ENCODE measurements around the gene CDH4. TPM values are rescaled to one million over a fixed set of nuclear protein-coding genes. Genes with fewer than 3 reads are reported as not detected.

The CDH4 gene
- total and polyA plus RNA-seq, 2 of the 8 experiments (the other 6 are each of a cell fraction or from before 2014, with no cell fraction given), result 4.3 to 7.9 TPM

DNA sequence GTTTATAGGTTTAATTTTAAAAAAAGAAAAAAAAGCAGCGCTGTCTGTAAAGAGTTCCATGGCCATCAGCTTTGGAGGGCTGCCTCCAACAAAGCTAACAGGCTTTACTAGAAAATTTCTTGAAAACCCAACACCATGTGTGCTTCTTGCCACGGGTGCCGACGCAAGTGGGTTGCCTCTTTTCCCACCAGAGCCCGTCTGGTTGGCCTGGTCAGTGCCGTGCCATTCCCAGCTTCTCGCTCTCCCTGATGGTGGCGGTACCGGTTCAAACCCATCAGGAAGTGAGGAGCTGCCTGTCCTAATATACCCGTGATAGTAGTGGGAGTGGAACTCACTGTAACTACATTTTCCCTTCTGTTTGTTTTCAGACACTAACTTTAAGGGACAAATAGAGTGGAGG is 73.7 kb downstream of the CDH4 start:
- H2BK20ac ChIP-seq (ENCODE audit: low read length), result no peak overlapping the region
- TF ChIP-seq SUZ12 (IDR thresholded peaks at IDR 0.05; ENCODE audit: low read length) (no peak), EP300 (IDR thresholded peaks at IDR 0.05; ENCODE audit: borderline replicate concordance in 1 of 2, low read depth in 2 of 2, low read length in 2 of 2) (no peak), CBX5 (IDR thresholded peaks at IDR 0.05; ENCODE audit: low read depth, low read length) (no peak), KDM4A (IDR thresholded peaks at IDR 0.05; ENCODE audit: low read depth, low read length, severe bottlenecking) (no peak), CEBPB (IDR thresholded peaks at IDR 0.05; ENCODE audit: low read depth, low read length) (no peak), NANOG (IDR thresholded peaks at IDR 0.05; ENCODE audit: insufficient read depth, low read depth, low read length, poor library complexity, severe bottlenecking) (no peak), POU5F1 (IDR thresholded peaks at IDR 0.05; ENCODE audit: low read depth, low read length) (no peak), POLR2AphosphoS5 (IDR thresholded peaks at IDR 0.05; ENCODE audit: low read depth, low read length) (no peak), GABPA (IDR thresholded peaks at IDR 0.05; ENCODE audit: borderline replicate concordance, insufficient read depth, low read length) (no peak), CHD2 (IDR thresholded peaks at IDR 0.05; ENCODE audit: low read length) (no peak), CREB1 (IDR thresholded peaks at IDR 0.05) (no peak), SIX5 (IDR thresholded peaks at IDR 0.05; ENCODE audit: low read depth, low read length) (no peak), JUN (IDR thresholded peaks at IDR 0.05; ENCODE audit: low read depth, low read length) (no peak), ASH2L (IDR thresholded peaks at IDR 0.05; ENCODE audit: low read length) (no peak)

More for the DNA sequence above, 73.7 kb downstream of the CDH4 start:
- Histone ChIP-seq H3K4me2 (ENCODE audit: insufficient read depth in 1 of 2, low read depth in 2 of 2, low read length in 2 of 2) (no peak overlapping the region), H3K27me3 (replicated peaks in 1 of 4; ENCODE audit: control insufficient read depth in 3 of 4, extremely low read depth in 1 of 4, insufficient read depth in 3 of 4, low read length in 3 of 4) (peaks cover 0 to 3% (median 2%) of the 10 kb centered on the region in 4 experiments; a peak in 4 of 7 replicates), H3K56ac (replicated peaks; ENCODE audit: insufficient read length, low read depth, low read length) (no peak overlapping the region), H3K23me2 (ENCODE audit: low read depth, low read length) (no peaks in the 10 kb centered on the region), H3K27ac (ENCODE audit: low read depth, low read length) (no peak overlapping the region), H3K4ac (replicated peaks; ENCODE audit: insufficient read length, low read depth, low read length) (no peak overlapping the region), H3K18ac (ENCODE audit: extremely low read depth, low read length) (no peak overlapping the region), H2BK12ac (ENCODE audit: low read depth, low read length) (no peak overlapping the region), H3K79me1 (ENCODE audit: low read depth, low read length) (peaks cover 4% of the 10 kb centered on the region; the same call in 1 of the 2 replicates), H2AK5ac (ENCODE audit: low read depth, low read length) (no peak overlapping the region), H3K4me3 (ENCODE audit: extremely low read depth in 1 of 4, insufficient read depth in 2 of 4, low read depth in 3 of 4, low read length in 4 of 4) (no peak overlapping the region), H4K5ac (ENCODE audit: insufficient read length, low read depth, low read length) (no peak overlapping the region), H4K20me1 (replicated peaks in 1 of 2; ENCODE audit: control insufficient read depth in 1 of 2, insufficient read depth in 2 of 2, low read length in 2 of 2) (peaks cover 0 to 4% of the 10 kb centered on the region in 2 experiments), H3K4me1 (replicated peaks in 1 of 4; ENCODE audit: control insufficient read depth in 3 of 4, insufficient read depth in 4 of 4, low read length in 3 of 4) (peaks cover 0 to 4% (median 0%) of the 10 kb centered on the region in 4 experiments; a peak in 1 of 7 replicates), H2BK120ac (replicated peaks; ENCODE audit: low read depth, low read length) (no peak overlapping the region), H3K9me3 (ENCODE audit: insufficient read depth in 2 of 2, low read depth in 1 of 2, low read length in 1 of 2) (no peaks in the 10 kb centered on the region; a peak in 1 of 4 replicates), H3K36me3 (ENCODE audit: control insufficient read depth in 2 of 4, insufficient read depth in 4 of 4, low read length in 3 of 4) (no peaks in the 10 kb centered on the region), H3K14ac (ENCODE audit: insufficient read length) (no peak overlapping the region), H4K91ac (replicated peaks; ENCODE audit: insufficient read length, low read length) (no peak overlapping the region), H3K23ac (ENCODE audit: insufficient read length) (no peak overlapping the region), H3K79me2 (ENCODE audit: control insufficient read depth in 1 of 2, insufficient read depth in 2 of 2, low read length in 2 of 2) (no peaks in the 10 kb centered on the region), H2BK5ac (ENCODE audit: low read depth, low read length) (no peak overlapping the region), H3K9ac (replicated peaks in 1 of 4; ENCODE audit: extremely low read depth in 1 of 4, low read depth in 3 of 4, low read length in 3 of 4) (no peak overlapping the region), H2BK15ac (ENCODE audit: low read length) (no peak overlapping the region), H4K8ac (ENCODE audit: extremely low read depth, insufficient read depth, low read length) (no peak overlapping the region), H2AFZ (ENCODE audit: low read length) (no peak overlapping the region)
- 95% methylated on average over 10 of the region's 10 CpGs; no CpG with 5 or more reads in 1 of the 2 experiments for WGBS, 2 experiments (ENCODE audit: extremely low coverage in 1 of 2, insufficient coverage in 1 of 2, insufficient read length in 1 of 2, insufficient replicate concordance in 2 of 2, low coverage in 1 of 2, low lambda C conversion rate in 2 of 2, missing lambda C conversion rate in 1 of 2)
- POLR2A ChIA-PET (ENCODE audit: partially characterized antibody), result no interaction called here
- FAIRE-seq (no peak), DNase-seq (ENCODE audit: low read depth in 1 of 2, low spot score in 2 of 2) (no peak)
- CTCF ChIA-PET (ENCODE audit: partially characterized antibody), result interaction anchor here (1.1 kb wide), 1 partner anchor 10 kb away, joined by 3 read pairs; no protein-coding TSS in a partner anchor

Data from H1 (cell line).